Measurements from ENCODE around the gene SPI1. TPM values are rescaled to one million over a fixed set of nuclear protein-coding genes. Genes with fewer than 3 reads are reported as not detected.

SPI1 gene
- total RNA-seq, 1 donor from 2014 or later: 8.3 TPM

DNA sequence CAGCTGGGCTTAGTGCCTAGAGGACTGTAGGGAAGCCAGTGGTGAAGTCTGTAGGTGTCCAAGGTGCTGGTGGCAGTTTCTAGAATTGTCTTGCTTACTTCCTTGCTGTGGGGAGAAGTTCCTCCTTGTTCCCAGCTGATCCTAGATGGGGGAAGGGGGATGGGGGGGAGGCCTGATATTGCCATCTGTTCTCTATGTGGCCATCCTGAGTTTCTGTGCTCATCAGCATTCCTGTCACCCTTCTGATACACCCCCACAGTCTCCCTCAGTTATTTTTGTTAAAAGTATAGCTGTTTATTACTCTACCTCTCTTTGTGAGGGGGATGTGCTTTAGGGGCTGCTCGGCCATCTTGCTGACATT is 71.9 kb downstream of the SPI1 start:
- Histone ChIP-seq H3K36me3 (peaks cover 91% of the 10 kb centered on the region), H3K4me3 (no peak overlapping the region), H3K27me3 (ENCODE audit: low read depth) (no peaks in the 10 kb centered on the region), H3K27ac (replicated peaks) (peak overlapping the region; percentile 90), H3K9me3 (replicated peaks) (peaks cover 18% of the 10 kb centered on the region), H3K4me1 (peaks cover 34% of the 10 kb centered on the region)
- no peak for DNase-seq
- no peak for TF ChIP-seq CTCF (IDR thresholded peaks at IDR 0.05; ENCODE audit: borderline replicate concordance)
- intact Hi-C loops (cut with micrococcal nuclease): no loop called here

- peak; percentile 78 for DNase-seq
- Histone ChIP-seq H3K27ac (replicated peaks) (peak overlapping the region; percentile 90), H3K36me3 (peaks cover 91% of the 10 kb centered on the region), H3K27me3 (ENCODE audit: low read depth) (no peaks in the 10 kb centered on the region), H3K9me3 (replicated peaks) (peaks cover 18% of the 10 kb centered on the region), H3K4me1 (peaks cover 34% of the 10 kb centered on the region), H3K4me3 (no peak overlapping the region)
- intact Hi-C loops (cut with micrococcal nuclease): no loop called here
- TF ChIP-seq CTCF (IDR thresholded peaks at IDR 0.05; ENCODE audit: borderline replicate concordance): no peak
Measured at GRCh38 chr11:47305734-47306483, 72.4 kb downstream of the SPI1 start.

Small RNAs within 50 kb of the gene (microRNA-seq; reads per million reads assigned to microRNA genes)
- gene MIR4487: not detected

Other genes with a start within 250 kb of the SPI1 start
- 47.8 TPM for gene ARFGAP2, start 201.7 kb downstream of the SPI1 start, total RNA-seq
- gene PACSIN3, start 192.1 kb downstream of the SPI1 start, total RNA-seq: 198 TPM
- gene DDB2, start 163.6 kb downstream of the SPI1 start, total RNA-seq: 8.7 TPM
- gene ACP2, start 129.7 kb downstream of the SPI1 start, total RNA-seq: 17.7 TPM
- 11.7 TPM for gene NR1H3, start 120.6 kb downstream of the SPI1 start, total RNA-seq
- gene MADD, start 108.4 kb downstream of the SPI1 start, total RNA-seq: 40.9 TPM
- gene MYBPC3, start 25.8 kb downstream of the SPI1 start, total RNA-seq: 2,538 TPM
- 36.5 TPM for gene SLC39A13, start 30.0 kb upstream of the SPI1 start, total RNA-seq
- 146 TPM for gene PSMC3, start 47.9 kb upstream of the SPI1 start, total RNA-seq
- gene RAPSN, start 70.6 kb upstream of the SPI1 start, total RNA-seq: 2.2 TPM
- 88.6 TPM for gene CELF1, start 174.6 kb upstream of the SPI1 start, total RNA-seq
- 23.6 TPM for gene PTPMT1, start 187.1 kb upstream of the SPI1 start, total RNA-seq
- gene KBTBD4, start 200.4 kb upstream of the SPI1 start, total RNA-seq: 14.2 TPM
- gene NDUFS3, start 200.5 kb upstream of the SPI1 start, total RNA-seq: 296 TPM
- gene FAM180B, start 208.1 kb upstream of the SPI1 start, total RNA-seq: 0.22 TPM
- gene C1QTNF4, start 215.9 kb upstream of the SPI1 start, total RNA-seq: 0.58 TPM

All from left ventricle myocardium inferior (tissue), 1 donor.